NCI-H1048 (cell line): ENCODE measurements around the gene CCDC3.
"Not testable (repeated sequence)": the region's sequence is repeated elsewhere in the genome, so short reads cannot be mapped to it uniquely, and the experiment has no call there.

Source experiments
- DNase-seq: peaks from one replicate; lab custom pipeline; 2025; lab: John Stamatoyannopoulos, UW

Gene CCDC3

DNA sequence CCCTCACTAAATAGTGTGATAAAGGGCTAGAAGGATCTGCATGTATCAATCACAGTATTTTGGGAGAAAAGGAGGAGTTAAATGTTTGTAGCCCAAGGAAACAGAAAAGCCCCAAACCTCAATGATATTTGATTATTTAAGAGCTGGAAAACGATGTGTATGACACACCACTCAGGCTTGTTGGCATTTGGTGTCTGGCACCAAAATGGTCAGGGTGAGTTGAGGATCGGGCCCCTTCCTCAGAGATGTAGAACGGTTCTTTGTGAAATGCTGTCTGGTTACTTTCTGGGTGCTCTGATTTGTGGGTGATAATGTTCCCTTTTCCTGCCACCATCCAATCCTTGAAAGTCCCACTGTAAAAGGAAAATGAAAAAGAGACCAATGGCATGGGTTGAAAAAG, 113.7 kb downstream of the CCDC3 start:
- DNase-seq, result no peak

DNA sequence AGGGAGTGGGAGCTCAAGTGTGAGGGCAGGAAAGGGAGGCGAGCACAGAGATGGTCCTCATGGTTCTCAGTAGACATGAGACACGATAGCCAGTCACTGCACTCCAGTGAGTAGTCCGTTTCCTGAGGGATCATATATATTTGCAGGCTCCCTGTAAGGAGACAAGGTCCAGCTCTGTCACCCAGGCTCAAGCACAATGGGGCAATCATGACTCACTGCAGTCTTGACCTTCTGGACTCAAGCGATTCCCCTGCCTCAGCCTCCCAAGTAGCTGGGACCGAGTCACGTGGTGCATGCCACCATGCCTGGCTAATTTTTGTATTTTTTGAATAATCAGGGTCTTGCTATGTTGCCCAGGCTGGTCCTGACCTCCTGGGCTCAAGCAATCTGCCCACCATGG, 116.7 kb downstream of the CCDC3 start:
- DNase-seq, result no peak

DNA sequence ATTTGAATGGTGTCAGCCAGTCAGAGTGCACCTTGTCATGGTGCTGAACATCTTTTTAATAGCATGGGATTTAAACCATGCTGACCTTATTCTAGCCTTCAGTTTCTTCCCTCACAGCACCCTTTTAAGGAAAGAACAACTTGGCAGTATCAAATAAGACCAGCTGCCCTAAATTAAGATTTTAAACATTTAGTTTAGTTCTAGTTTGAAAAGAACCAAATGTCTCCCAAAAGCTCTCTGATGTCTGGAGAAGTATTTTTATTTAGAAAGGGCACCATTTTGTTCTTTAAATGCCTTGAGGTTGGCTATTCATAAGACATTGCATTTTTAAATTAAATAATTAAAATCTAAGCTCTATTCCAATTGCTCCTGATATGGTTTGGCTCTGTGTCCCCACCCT, 121.1 kb downstream of the CCDC3 start:
- DNase-seq, result no peak

DNA sequence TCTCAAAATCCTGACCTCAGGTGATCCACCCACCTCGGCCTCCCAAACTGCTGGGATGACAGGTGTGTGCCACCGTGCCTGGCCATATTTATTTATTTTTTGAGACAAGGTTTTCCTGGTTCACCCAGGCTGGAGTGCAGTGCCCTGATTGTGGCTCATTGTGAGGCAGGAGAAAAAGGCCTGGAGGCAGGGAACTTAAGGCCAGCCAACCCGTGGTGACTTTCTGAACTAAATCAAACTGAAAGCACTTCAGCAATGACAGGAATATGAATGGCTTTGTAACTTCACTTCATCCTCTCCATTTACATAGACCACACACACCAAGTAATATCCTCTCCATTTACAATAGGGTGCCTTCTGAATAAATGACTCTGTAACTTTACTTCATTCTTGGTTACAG, 124.4 kb downstream of the CCDC3 start:
- DNase-seq, result no peak

DNA sequence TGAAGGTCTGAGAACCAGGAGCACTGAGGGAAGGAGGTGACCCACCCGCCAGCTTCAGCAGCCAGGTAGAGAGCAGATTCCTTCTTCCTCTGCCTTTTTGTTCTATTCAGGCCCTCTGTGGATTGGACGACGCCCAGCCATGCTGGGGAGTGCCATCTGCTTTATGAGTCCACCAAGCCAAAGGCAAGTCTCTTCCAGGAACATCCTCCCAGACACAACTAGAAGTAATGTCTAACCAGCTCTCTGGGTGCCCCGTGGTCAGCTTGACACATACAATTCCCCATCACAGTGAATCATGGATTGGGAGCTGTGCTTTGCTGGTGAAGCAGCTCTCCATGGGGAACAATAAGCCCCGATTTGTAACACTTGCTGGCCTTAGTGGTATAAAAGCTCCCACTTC, 125.2 kb downstream of the CCDC3 start:
- no peak for DNase-seq

DNA sequence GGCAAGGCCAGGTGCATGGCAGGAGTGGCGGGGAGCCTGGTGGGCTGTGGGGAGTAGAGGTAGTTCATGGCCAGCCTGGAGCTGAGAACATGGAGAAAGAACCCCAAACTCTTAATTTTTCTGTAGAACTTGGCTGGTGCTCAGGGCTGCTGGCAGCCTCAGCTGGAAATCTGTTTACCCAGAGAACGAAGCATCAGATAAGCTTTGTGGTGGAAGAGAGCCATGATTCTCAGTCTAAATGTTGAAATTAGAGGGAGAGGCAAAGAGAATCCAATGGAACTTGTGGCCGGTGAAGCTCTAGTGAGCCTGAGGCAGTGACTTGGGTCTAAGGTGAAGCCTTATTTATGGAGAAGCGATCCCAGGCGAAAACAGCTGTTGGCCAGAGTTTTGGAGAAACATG, 126.4 kb downstream of the CCDC3 start:
- no peak for DNase-seq

DNA sequence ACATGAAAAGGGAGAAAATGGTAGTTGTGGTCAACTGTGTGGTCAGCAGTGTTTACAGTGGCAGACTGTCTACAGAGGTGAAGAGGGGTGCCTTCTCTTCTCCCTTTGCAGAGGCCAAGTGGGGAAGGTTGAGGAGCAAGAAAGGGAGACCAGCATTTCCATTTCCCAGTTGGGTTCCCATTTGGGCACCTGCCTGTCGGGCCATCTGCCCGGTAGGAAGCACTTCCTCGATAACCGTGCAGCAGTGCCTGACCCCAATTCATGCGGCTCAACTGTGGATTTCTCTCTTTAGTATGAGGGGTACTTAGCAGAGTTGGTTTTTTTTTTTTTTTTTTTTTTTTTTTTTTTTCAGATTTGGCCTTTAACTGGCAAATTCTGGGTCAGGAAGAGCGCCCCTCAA, 127.0 kb downstream of the CCDC3 start:
- DNase-seq, result no peak

DNA sequence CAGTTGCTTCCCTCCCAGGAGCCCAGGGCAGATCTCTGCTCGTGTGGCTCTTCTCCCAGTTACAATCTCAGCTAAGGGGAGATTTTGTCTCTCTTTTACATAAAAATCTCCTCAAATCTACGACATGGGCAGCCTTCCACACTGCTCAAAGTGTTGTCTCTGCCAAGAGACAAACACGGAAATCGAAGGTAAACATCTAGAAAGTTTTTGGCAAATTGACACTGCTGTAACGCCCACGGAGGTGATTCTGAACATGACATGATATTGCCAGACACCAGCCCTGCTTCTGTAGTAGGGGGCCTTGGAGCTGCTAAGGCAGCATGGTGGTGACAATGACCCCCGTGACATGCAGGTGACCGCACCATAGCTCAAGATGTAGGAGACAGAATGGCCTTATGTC, 128.3 kb downstream of the CCDC3 start:
- DNase-seq, result no peak

DNA sequence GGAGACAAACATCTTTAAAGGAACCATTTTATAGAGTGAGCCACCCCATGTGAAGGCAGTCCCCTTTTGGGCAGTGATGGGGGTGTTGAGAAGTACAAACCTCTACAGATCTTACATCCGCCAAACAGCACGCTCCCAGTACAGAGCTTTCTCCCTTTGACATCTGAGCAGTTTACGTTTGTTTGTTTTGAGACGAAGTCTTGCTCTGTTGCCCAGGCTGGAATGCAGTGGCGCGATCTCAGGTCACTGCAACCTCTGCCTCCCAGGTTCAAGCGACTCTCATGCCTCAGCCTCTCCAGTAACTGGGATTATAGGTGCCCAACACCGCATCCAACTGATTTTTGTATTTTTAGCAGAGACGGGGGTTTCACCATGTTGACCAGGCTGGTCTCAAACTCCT, 128.9 kb downstream of the CCDC3 start:
- DNase-seq, result no peak

DNA sequence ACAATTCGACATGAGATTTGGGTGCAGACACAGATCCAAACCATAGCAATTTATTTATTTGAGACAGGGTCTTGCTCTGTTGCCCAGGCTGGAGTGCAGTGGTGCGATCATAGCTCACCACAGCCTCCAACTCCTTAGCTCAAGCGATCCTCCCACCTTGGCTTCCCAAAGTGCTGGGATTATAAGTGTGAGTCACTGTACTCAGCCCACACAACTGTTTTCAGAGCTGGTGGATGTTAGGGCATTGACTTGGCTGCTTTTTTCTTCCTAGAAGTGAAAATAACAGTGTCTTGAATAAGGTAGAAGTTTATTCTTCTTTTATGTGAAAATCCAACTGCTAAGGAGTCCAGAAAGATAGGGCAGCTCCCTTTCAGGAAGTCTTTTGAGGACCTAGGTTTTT, 132.1 kb downstream of the CCDC3 start:
- DNase-seq, result no peak

DNA sequence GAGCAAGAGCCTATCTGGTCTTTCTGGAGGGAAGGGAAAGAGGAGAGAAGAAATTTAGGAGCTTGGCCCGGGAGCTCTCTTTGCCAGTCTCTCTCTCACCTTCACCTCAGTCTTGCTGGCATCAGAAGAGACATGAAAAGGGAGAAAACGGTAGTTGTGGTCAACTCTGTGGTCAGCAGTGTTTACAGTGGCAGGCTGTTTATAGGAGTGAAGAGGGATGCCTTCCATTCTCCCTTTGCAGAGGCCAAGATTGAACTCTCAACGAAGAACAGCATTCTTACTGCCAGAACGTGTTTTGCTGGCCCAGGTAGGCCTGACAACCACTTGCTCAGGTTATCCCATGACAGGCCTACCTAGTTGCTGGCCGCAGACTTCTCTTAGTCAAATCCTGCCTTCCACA, 133.3 kb downstream of the CCDC3 start:
- DNase-seq, result no peak

DNA sequence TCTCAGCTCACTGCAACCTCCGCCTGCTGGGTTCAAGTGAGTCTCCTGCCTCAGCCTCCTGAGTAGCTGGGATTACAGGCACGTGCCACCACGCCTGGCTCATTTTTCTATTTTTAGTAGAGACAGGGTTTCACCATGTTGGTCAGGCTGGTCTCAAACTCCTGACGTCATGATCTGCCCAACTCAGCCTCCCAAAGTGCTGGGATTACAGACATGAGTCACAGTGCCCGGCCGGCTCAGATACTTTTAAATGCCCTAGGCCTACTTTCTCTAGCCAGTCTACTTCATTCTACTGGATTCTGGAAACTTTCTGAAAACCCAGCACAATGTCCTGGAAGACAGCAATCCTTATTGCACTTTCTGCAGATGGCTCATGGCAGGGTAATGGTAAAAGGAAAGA, 136.0 kb downstream of the CCDC3 start:
- DNase-seq, result not testable (repeated sequence)

DNA sequence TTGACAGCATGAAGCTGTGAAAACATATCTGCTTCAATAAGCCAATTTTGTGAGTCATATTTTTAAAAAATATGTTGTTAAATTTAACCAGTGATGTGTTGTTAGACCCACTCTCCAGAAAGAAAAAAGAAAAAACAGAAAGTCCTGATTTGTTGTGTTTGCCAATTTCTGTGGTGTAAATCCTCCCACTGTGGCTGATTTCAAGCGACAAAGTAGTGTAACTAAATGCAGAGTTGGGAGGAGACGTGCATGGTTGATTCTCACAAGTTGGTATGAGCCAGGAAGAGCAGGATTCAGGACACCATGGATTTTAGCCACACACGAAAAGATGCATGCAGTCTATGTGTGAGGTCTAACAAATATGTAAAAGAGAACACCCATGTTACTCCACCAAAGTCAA, 139.1 kb downstream of the CCDC3 start:
- DNase-seq, result no peak

DNA sequence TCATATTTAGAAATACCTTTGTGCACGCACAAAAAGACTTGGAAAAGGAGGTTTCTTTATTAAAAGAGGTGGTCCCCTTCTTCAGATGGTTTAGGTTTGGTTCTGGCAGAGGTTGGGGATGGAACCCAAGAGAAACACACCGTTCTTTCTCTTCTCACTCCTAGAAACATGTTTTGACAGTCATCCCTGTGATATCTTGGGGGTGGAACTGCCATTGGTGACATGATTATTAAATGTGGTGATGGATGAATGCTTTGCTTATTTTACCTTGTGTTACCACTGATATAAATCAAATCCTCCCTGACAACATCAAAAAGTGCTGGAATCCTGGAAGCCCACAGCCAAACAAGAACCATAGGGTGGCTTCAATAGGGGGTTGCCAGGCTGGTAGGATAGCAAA, 146.5 kb downstream of the CCDC3 start:
- no peak for DNase-seq

DNA sequence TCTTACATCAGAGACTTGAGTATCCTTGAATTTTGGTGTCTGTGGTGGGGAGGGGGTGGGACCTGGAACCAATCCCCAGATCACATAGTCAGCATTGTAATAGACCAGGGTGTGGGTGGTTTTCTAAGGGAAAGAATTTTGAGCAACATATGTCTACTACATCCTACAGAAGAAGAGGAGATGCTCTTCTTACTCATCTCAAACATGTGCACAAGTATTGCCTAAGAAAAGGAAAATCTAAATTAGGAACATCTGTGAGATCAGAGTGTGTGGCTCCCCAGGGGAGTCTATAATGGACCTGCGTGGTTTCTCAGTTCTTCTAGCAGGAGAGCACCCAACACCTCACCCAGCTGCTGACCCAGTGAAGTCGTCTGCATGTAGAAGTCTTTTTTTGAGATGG, 148.8 kb downstream of the CCDC3 start:
- DNase-seq, result no peak

DNA sequence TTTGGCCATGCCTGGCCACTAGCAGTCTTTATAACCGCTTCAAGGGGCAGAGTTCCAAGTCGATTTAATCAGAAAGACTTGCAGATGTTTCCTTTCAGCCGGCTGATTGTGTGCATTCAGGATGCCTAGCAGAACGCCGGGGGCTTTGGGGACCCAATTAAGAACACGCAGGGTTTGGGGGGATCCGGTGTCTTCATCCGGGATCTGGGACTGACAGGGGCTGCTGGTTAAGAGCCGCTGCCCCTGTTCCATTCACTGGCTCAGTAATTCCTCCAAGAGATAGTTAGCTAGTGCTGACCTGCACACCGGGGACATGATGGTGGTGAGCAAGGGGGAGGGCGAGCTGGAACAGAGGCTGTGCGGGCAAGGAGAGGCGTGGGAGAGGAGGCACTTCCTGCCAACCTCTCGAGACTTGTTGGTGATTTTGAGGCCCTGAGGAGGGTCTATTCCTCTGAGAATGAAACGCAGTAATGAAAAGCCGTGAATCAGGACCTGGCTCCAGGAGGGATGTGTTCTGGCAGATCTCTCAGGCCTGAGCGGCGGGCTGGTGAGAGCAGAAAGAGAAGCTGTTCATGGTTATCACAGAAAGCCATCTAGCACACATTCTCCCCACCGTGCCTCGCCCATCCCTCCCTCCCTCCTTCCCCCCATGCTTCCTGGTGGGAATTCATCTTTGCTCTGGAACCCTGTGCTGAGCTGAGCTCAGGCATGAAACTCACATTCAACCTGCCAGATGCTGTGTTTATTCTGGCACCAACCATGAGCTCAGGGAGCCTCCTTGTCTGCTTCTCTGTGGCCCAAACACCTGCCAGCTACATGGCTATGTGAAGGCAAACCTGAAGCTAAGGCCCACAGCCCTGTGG, 152.0 kb downstream of the CCDC3 start:
- no peak for DNase-seq

DNA sequence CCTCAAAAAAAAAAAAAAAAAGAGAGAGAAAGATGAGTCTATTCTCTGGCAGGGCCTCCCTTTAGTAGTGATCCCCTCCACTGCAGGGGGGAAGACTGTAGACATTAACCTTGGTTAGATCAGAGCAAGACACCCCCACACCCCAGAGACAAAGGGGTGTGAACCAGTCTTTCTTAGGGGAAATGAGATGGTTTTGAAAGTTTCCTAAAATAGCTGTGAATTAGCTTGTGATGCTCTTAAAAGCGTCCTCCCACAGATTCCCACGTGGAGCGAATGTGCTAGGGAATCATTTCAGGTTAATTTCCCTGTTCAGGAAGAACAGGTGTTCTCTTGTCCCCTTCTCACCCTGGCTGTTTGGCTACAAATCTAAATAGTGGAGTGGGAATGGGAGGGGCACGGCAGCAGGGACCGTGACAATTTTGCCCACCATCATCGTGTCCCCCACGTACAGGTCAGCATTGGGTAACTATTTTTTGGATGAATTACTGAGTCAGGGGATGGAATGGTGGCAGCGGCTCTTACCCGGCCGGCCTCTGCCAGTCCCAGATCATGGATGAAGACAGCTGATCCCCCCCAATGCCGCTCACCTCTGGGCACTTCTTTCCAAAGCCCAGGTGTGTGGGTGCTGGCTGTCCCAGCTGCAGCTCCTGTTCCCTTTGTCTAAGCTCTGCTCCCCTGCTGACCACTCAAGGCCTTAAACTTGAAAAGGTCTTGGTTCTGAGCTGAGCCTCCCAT, 152.9 kb downstream of the CCDC3 start:
- DNase-seq, result no peak

DNA sequence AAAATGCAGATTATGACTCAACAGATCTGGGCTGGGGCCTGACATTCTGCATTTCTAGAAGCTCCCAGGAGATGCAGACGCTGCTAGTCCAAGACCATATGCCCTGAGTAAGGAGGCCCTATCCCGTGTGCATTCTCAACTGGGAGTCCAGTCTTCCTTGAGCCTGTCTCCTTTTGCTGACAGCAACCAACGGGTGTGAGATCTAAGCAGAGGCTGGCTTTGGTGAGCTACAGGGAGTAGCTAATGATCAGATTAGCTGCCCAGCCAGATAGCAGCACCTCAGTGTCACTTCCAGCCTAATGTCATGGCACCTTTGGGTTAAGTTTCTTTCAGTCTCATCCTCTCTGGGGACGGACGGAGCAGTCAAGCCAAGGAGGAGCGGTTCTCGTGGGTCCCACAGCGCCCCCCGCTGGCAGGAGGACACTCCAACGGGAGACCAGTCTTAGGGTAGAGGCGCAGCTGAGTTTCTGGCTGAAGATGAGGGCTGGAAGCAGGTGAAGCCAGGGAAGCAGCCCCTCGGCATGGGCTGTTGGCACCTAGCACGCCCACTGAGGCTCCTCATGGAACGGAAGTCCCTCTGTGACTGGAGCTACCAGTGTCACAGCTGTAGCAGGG, 154.0 kb downstream of the CCDC3 start:
- DNase-seq, result no peak

DNA sequence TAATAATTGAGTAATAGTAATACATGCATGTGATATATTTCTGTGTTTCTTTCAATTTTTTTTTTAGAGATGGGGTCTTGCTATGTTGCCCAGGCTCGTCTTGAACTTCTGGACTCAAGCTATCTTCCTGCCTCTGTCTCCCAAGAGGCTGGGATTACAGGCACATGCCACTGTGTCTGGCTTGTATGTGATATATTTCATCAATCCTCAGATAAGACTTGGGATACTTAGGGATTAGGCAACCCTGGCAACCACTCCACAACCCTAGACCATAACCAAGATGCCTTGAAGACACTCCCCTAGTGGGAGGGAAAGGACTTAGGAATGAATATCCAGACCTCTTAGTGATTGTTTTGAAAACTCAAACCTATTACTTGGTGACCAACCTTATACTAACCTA, 154.8 kb downstream of the CCDC3 start:
- no peak for DNase-seq
